Neutrophil (primary cell): Measurements from ENCODE around the gene C11orf86.

Experiments used
- H3K27ac ChIP-seq: fragments of 200-600 bp; sonication (generic); 2 replicates; pipeline ENCODE4 v1.5.1; 2016; ENCODE audit warnings: mild to moderate bottlenecking, moderate library complexity
- H3K27me3 ChIP-seq: fragments of 200-600 bp; sonication (generic); 2 replicates; pipeline ENCODE4 v1.6.0; 2016; ENCODE audit warnings: mild to moderate bottlenecking
- H3K36me3 ChIP-seq: fragments of 200-600 bp; sonication (generic); 2 replicates; pipeline ENCODE4 v1.5.1; 2017
- H3K4me1 ChIP-seq, 2 experiments: fragments of 200-600 bp in 1 of 2; sonication (generic) in 1 of 2; 1 replicate in 1 of 2; 2 replicates in 1 of 2; pipeline versions ENCODE4 v1.5.1 to v1.6.1; 2013 to 2016; ENCODE audit warnings: low read depth in 1 of 2, low read length in 1 of 2, mild to moderate bottlenecking in 1 of 2, moderate library complexity in 1 of 2; ENCODE audit not compliant: control insufficient read depth in 1 of 2, insufficient read depth in 1 of 2
- H3K4me3 ChIP-seq, 2 experiments: fragments of 200-600 bp in 1 of 2; sonication (generic) in 1 of 2; 1 replicate in 1 of 2; 2 replicates in 1 of 2; pipeline ENCODE4 v1.5.1; 2013 to 2016; ENCODE audit warnings: low read depth in 1 of 2, low read length in 1 of 2, mild to moderate bottlenecking in 1 of 2, moderate library complexity in 1 of 2
- H3K9me3 ChIP-seq: fragments of 200-600 bp; sonication (generic); 2 replicates; pipeline ENCODE4 v1.5.1; 2016
- CTCF ChIP-seq: fragments of 200-600 bp; sonication (generic); IDR thresholded peaks from 2 replicates; pipeline ENCODE4 v1.5.1; 2016; ENCODE audit warnings: antibody characterized with exemption

C11orf86 gene

DNA sequence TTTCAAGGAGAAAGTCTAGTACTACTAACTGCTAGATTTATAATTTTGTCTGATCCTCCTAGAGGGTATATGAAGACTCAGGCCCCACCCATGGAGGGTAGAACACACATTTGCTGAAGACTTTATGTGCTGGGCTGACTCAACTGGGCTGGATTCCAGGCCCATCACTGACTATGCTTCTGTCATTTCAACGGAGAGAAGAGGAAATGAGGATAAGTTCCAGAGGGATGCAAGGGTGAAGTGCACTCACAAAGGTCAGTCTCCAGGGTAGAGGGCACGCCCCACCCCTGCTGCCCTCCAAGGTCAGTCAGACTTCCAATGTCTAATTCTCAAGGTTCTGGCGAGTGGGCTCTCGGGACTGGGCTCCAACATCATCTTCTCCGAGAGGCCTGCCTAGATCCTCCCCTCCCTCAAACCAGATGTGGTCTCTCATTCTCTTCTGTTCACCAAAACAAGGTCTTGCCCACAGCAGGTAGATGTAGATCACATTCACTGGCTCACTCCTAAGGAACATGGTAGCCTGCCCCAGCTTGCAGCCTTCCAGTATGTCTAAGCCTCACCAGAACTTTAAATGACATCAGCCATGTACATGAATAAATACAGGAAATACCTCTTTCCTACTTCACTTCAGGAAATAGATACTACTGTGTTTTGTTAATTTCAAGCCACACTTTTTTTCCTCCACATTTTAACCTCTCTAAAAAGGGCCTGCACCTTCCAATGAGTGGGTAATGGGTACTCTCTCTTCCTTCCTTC lies 7.3 kb upstream of the C11orf86 start:
- Histone ChIP-seq H3K9me3 (no peaks in the 10 kb centered on the region), H3K27ac (no peak overlapping the region), H3K4me3 (no peak overlapping the region), H3K36me3 (no peaks in the 10 kb centered on the region), H3K4me1 (no peaks in the 10 kb centered on the region), H3K27me3 (peaks cover 23% of the 10 kb centered on the region)
- TF ChIP-seq CTCF, result no peak

DNA sequence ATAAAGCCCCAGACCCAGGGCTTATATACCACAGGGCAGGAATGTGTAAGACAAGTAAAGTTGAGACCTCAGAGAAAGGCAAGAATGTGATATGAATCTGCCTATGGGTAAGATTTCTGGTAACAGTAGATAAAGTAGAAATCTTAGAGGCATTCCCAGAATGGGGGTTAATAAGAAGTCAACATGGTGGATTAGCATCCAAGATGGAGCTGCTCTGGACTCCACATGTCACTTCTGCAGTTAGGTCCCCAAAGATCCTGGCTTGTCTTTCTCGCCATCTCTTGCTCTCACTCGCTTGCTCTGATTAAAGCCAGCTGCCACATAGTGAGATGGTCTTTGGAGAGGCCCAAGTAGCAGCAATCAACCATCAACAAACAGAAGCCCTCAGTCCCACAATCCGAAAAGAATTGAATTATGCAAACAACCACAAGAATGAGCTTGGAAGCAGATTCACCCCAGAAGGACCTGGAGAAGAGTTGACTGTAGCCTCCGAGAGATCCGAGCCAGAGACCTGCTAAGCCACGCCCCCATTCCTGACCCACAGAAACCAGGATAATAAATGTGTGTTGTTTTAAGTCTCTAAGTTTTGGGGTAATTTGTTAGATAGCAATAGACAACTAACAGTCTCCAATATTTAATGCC lies 5.4 kb upstream of the C11orf86 start:
- Histone ChIP-seq H3K4me3 (no peak overlapping the region), H3K4me1 (no peaks in the 10 kb centered on the region), H3K27me3 (peaks cover 23% of the 10 kb centered on the region), H3K27ac (no peak overlapping the region), H3K9me3 (no peaks in the 10 kb centered on the region), H3K36me3 (no peaks in the 10 kb centered on the region)
- TF ChIP-seq CTCF, result no peak

DNA sequence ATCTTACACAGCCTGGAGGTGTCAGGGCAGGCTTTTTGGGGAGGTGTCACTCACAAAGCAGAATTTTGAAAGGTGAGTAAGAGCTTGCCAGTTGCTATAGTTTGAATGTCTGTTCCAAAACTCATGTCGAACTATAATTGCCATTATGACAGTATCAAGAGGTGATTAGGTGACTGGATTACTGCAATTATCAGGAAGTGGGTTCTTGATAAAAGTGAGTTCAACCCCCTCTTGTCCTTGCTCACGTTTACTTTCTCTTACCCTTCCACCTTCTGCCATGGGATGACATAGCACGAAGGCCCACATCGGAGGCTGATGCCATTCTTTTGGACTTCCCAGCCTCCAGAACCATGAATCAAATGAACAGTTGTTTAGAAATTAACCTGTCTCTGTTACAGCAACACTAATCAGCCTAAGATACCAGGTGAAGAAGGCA lies 4.7 kb upstream of the C11orf86 start:
- Histone ChIP-seq H3K9me3 (no peaks in the 10 kb centered on the region), H3K4me1 (no peaks in the 10 kb centered on the region), H3K27me3 (peaks cover 23% of the 10 kb centered on the region), H3K36me3 (no peaks in the 10 kb centered on the region), H3K4me3 (no peak overlapping the region), H3K27ac (no peak overlapping the region)
- TF ChIP-seq CTCF, result no peak

DNA sequence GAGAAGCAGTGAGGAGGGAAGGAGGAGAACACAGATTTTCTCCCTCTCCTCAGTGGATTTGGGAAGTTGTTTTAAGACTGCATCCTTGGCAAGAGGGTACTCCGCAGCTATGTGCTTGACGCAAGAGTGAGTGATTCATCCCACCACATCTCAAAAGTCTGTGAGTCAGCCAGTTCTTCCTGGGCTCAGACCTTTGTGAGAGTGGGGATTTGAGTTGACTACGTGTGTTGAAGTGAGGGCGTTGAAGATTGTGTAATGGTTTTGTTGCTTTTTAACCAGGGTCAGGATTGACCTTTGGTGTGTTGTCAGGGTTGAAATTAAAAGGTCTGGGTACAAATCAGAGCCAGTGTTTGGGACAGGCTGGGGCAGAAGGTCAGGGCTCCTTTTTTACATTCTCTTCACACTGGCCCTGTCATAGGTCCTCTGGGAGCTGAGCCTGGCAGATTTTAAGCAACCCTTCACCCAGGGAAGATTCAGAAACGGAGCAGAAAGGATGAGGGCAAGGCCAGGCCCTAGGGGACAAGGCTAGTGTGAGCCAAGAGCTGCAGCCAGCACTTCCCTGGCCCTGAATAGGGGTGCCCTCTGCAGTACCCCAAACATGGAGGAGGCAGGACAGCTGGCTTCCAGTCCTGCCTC lies 4.2 kb upstream of the C11orf86 start:
- H3K9me3 ChIP-seq, result no peaks in the 10 kb centered on the region
- TF ChIP-seq CTCF, result no peak
- H3K27ac ChIP-seq, result no peak overlapping the region
- peaks cover 22% of the 10 kb centered on the region for H3K27me3 ChIP-seq
- H3K36me3 ChIP-seq, result no peaks in the 10 kb centered on the region
- no peaks in the 10 kb centered on the region for H3K4me1 ChIP-seq
- H3K4me3 ChIP-seq, result no peak overlapping the region

DNA sequence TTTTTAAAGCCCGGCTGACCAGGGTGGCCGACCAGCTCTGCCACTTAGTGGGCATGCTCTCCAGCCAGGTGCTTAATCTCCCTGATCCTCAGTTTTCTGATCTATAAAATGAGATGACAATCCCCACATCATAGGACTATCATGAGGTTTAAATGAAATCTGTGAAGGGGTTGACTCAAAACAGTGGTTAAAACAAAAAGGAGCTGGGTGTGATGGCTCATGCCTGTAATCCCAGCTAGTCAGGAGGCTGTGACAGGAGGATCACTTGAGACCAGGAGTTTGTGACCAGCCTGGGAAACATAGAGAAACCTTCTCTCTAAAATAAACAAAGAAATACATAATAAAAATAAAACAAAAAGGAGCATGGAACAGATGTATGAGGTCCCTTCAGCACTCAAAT lies 3.6 kb upstream of the C11orf86 start:
- H3K9me3 ChIP-seq, result no peaks in the 10 kb centered on the region
- no peak overlapping the region for H3K27ac ChIP-seq
- no peak overlapping the region for H3K4me3 ChIP-seq
- TF ChIP-seq CTCF, result no peak
- H3K36me3 ChIP-seq, result no peaks in the 10 kb centered on the region
- no peaks in the 10 kb centered on the region for H3K4me1 ChIP-seq
- peaks cover 19% of the 10 kb centered on the region for H3K27me3 ChIP-seq
